A549 (cell line): Measurements from ENCODE around the gene RACGAP1. TPM values are rescaled to one million over a fixed set of nuclear protein-coding genes. Genes with fewer than 3 reads are reported as not detected.
A peak's percentile ranks its signal among the peaks of the same experiment; 100 is the strongest.

Experiments
- ATAC-seq, 2 experiments: fragments of 200-7000 bp in 1 of 2; fragments of >200 bp in 1 of 2; cut with Nextera tagmentation in 1 of 2; cut with Tn5 transposase in 1 of 2; 3 replicates each; pipeline versions ENCODE4 v1.8.0 to v1.9.1; 2018 to 2020; ENCODE audit warnings: mild to moderate bottlenecking in 1 of 2, moderate library complexity in 1 of 2
- CTCF ChIA-PET: fragments of 300-600 bp; sonication (Branson Sonifier 250); formaldehyde crosslinking; extraction: SDS; loops from one replicate; lab custom pipeline; 2021; ENCODE audit warnings: antibody characterized with exemption, inconsistent platforms; lab: Yijun Ruan, JAX
- POLR2A ChIA-PET: fragments of 350-600 bp; formaldehyde crosslinking; extraction: SDS; loops from one replicate; lab custom pipeline; 2021; ENCODE audit warnings: antibody characterized with exemption, inconsistent platforms; lab: Yijun Ruan, JAX
- DNase-seq, 2 experiments: peaks; one replicate each; pipeline versions ENCODE4 v3.0.0 to v3.0.0-alpha.2; 2011 to 2016; ENCODE audit warnings: low read depth in 1 of 2, low spot score in 1 of 2
- FAIRE-seq: peaks from 2 replicates; lab custom pipeline; 2011; peaks lifted over from hg19 to GRCh38; lab: Jason Lieb, UNC
- H3K27ac ChIP-seq, 2 experiments: fragments of >200 bp; sonication (Bioruptor Twin); formaldehyde crosslinking; 3 replicates each; pipeline ENCODE4 v1.5.1; 2016 to 2017
- H3K4me1 ChIP-seq: fragments of >200 bp; sonication (Bioruptor Twin); formaldehyde crosslinking; 3 replicates; pipeline ENCODE4 v1.6.1; 2016
- H3K4me2 ChIP-seq: fragments of >200 bp; sonication (Bioruptor Twin); formaldehyde crosslinking; 3 replicates; pipeline ENCODE4 v1.6.1; 2016
- H3K4me3 ChIP-seq: fragments of >200 bp; sonication (Bioruptor Twin); formaldehyde crosslinking; 3 replicates; pipeline ENCODE4 v1.5.1; 2016
- H3K9me3 ChIP-seq: fragments of >200 bp; sonication (Bioruptor Twin); formaldehyde crosslinking; 3 replicates; pipeline ENCODE4 v1.6.1; 2016
- CBX8 ChIP-seq: fragments of 200-600 bp; sonication (generic); IDR thresholded peaks from 2 replicates; pipeline ENCODE4 v1.6.1; 2016
- CEBPB ChIP-seq, 2 experiments: fragments of >200 bp in 1 of 2; sonication (Bioruptor Twin) in 1 of 2; formaldehyde crosslinking in 1 of 2; IDR thresholded peaks; 2 replicates each; pipeline ENCODE4 v1.6.1; 2012 to 2016
- CHD4 ChIP-seq: fragments of 200-600 bp; sonication (generic); IDR thresholded peaks from 2 replicates; pipeline ENCODE4 v1.6.1; 2016; ENCODE audit warnings: antibody characterized with exemption, mild to moderate bottlenecking, borderline replicate concordance
- EHF ChIP-seq: fragments of 250-450 bp; sonication (Bioruptor Pico); IDR thresholded peaks from 2 replicates; pipeline ENCODE4 v1.5.0; 2020; ENCODE audit warnings: mild to moderate bottlenecking
- FOSL2 ChIP-seq, 2 experiments: fragments of 450-650 bp in 1 of 2; fragments of >200 bp in 1 of 2; sonication (Bioruptor Twin) in 1 of 2; formaldehyde crosslinking; IDR thresholded peaks; 2 replicates each; pipeline versions ENCODE4 v1.5.0 to v1.6.1; 2016 to 2020; ENCODE audit warnings: mild to moderate bottlenecking in 1 of 2, moderate library complexity in 1 of 2
- KDM1A ChIP-seq: fragments of 200-600 bp; sonication (generic); IDR thresholded peaks from 2 replicates; pipeline ENCODE4 v1.6.1; 2016; ENCODE audit warnings: low read depth, mild to moderate bottlenecking
- KDM5A ChIP-seq: fragments of 200-600 bp; sonication (generic); IDR thresholded peaks from 2 replicates; pipeline ENCODE4 v1.6.1; 2016; ENCODE audit warnings: antibody characterized with exemption, mild to moderate bottlenecking
- MAFK ChIP-seq: fragments of 450-650 bp; IDR thresholded peaks from 2 replicates; pipeline ENCODE4 v1.6.1; 2014; ENCODE audit not compliant: partially characterized antibody
- NR3C1 ChIP-seq: fragments of >200 bp; sonication (Bioruptor Twin); formaldehyde crosslinking; IDR thresholded peaks from 3 replicates; pipeline ENCODE4 v1.6.1; 2017
- RFX5 ChIP-seq: fragments of 450-650 bp; IDR thresholded peaks from 2 replicates; pipeline ENCODE4 v1.7.1; 2014; ENCODE audit warnings: antibody characterized with exemption, mild to moderate bottlenecking, moderate library complexity
- SREBF2 ChIP-seq: fragments of 450-650 bp; IDR thresholded peaks from 2 replicates; pipeline ENCODE4 v1.6.1; 2014; ENCODE audit warnings: mild to moderate bottlenecking, moderate library complexity
- TP53 ChIP-seq: fragments of 250-450 bp; sonication (Bioruptor Pico); IDR thresholded peaks from 2 replicates; pipeline ENCODE4 v1.5.0; 2021; ENCODE audit warnings: mild to moderate bottlenecking, moderate library complexity
- WGBS: methylation state at CpG from one replicate; pipeline ENCODE4 v1.1.6; 2017; ENCODE audit errors: missing lambda C conversion rate; 5-methylcytosine and 5-hydroxymethylcytosine counted together
- polyA plus RNA-seq, 4 experiments: library from polyadenylated mRNA; depleted of rRNA in 3 of 4; stranded (reverse); fragments of >200 nt; fragmentation: RNase III in 1 of 4; extraction: RNeasy Plus Mini Kit Qiagen cat#74134 plus additional on column Dnase treatment in 1 of 4; gene quantifications; 2 replicates in 3 of 4; 3 replicates in 1 of 4; pipeline ENCODE4 v1.2.3, GENCODE V29; 2011 to 2017
- TF ChIP-seq, protein P1 (sequence below): fragments of >200 bp; sonication (Bioruptor Twin); formaldehyde crosslinking; IDR thresholded peaks from 3 replicates; pipeline ENCODE4 v1.6.1; 2016
- TF ChIP-seq, protein P2 (sequence below): IDR thresholded peaks from 2 replicates; pipeline ENCODE4 v1.6.1; 2012
- TF ChIP-seq, protein P3 (sequence below): fragments of 150-350 bp; IDR thresholded peaks from 2 replicates; pipeline ENCODE4 v1.6.1; 2014; ENCODE audit warnings: low read depth, mild to moderate bottlenecking, low read length
- TF ChIP-seq, protein P4 (sequence below): fragments of 250-450 bp; sonication (Bioruptor Pico); IDR thresholded peaks from 2 replicates; pipeline ENCODE4 v1.5.0; 2020; ENCODE audit warnings: low read depth, mild to moderate bottlenecking, moderate library complexity

Gene RACGAP1
- polyA plus RNA-seq, 2 of the 4 experiments (the other 2 are of a cell fraction): 103 to 107 TPM

DNA sequence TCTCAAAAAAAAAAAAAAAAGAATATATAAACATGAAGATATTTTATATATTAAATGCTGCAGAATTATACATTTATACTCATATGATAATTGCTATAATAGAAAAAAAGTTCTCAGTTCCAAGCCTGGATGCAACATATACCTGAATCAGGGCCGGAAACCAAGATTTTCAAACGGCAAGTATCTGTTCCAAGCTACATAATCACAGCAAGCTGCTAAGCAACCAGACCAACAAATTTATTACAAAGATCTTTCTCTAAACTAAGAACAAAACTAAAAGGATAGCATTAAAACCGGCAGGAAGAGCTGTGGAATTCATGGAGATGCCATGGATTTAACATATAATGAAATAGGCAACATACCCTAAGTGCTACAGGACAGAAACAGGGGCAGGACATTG is 7.1 kb downstream of the RACGAP1 start:
- TF ChIP-seq, protein P1, sequence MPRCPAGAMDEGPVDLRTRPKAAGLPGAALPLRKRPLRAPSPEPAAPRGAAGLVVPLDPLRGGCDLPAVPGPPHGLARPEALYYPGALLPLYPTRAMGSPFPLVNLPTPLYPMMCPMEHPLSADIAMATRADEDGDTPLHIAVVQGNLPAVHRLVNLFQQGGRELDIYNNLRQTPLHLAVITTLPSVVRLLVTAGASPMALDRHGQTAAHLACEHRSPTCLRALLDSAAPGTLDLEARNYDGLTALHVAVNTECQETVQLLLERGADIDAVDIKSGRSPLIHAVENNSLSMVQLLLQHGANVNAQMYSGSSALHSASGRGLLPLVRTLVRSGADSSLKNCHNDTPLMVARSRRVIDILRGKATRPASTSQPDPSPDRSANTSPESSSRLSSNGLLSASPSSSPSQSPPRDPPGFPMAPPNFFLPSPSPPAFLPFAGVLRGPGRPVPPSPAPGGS: no peak
- no peak for TF ChIP-seq RFX5
- TF ChIP-seq, protein P2, sequence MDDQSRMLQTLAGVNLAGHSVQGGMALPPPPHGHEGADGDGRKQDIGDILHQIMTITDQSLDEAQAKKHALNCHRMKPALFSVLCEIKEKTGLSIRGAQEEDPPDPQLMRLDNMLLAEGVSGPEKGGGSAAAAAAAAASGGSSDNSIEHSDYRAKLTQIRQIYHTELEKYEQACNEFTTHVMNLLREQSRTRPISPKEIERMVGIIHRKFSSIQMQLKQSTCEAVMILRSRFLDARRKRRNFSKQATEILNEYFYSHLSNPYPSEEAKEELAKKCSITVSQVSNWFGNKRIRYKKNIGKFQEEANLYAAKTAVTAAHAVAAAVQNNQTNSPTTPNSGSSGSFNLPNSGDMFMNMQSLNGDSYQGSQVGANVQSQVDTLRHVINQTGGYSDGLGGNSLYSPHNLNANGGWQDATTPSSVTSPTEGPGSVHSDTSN: no peak
- TF ChIP-seq EHF (CRISPR knock-in tag): no peak
- TF ChIP-seq SREBF2: no peak
- no peak for TF ChIP-seq CBX8
- TF ChIP-seq KDM5A: no peak
- no peak for TF ChIP-seq FOSL2 (IDR thresholded peaks at IDR 0.05)
- no peak for TF ChIP-seq FOSL2 (CRISPR knock-in tag; IDR thresholded peaks at IDR 0.05)
- TF ChIP-seq TP53 (CRISPR knock-in tag): no peak
- TF ChIP-seq, protein P3, sequence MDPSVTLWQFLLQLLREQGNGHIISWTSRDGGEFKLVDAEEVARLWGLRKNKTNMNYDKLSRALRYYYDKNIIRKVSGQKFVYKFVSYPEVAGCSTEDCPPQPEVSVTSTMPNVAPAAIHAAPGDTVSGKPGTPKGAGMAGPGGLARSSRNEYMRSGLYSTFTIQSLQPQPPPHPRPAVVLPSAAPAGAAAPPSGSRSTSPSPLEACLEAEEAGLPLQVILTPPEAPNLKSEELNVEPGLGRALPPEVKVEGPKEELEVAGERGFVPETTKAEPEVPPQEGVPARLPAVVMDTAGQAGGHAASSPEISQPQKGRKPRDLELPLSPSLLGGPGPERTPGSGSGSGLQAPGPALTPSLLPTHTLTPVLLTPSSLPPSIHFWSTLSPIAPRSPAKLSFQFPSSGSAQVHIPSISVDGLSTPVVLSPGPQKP: no peak
- no peak for TF ChIP-seq CHD4
- TF ChIP-seq, protein P4, sequence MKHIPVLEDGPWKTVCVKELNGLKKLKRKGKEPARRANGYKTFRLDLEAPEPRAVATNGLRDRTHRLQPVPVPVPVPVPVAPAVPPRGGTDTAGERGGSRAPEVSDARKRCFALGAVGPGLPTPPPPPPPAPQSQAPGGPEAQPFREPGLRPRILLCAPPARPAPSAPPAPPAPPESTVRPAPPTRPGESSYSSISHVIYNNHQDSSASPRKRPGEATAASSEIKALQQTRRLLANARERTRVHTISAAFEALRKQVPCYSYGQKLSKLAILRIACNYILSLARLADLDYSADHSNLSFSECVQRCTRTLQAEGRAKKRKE (CRISPR knock-in tag): no peak
- no peak for TF ChIP-seq NR3C1
- ATAC-seq (no peak), FAIRE-seq (no peak), DNase-seq (no peak)
- peaks cover 11% of the 10 kb centered on the region; the same call in 2 of the 3 replicates for H3K4me1 ChIP-seq
- H3K4me2 ChIP-seq: no peak overlapping the region
- H3K9me3 ChIP-seq: no peaks in the 10 kb centered on the region
- WGBS: 75% methylated on average over 3 of the region's 3 CpGs
- no peak overlapping the region for H3K27ac ChIP-seq
- POLR2A ChIA-PET: no interaction called here
- H3K4me3 ChIP-seq: no peak overlapping the region
- CTCF ChIA-PET: interaction anchor here (0.9 to 4.8 kb wide), 3 partner anchors 12 to 51 kb away, joined by 3 to 31 read pairs (median 6); no protein-coding TSS in a partner anchor

DNA sequence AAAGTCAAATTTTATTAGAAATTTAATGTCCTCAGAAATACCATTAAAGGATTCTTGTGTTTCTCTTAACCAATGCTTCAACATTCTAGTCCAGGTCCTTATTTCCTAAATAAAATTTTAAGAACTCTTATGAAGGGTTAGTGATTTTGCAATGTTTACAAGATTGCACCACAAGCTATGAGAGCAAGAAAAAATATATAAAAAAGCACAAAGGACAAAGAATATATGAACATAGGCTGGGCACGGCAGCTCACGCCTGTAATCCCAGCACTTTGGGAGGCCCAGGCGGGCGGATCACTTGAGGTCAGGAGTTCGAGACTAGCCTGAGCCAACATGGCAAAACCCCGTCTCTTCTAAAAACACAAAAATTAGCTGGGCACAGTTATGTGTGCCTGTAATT is 7.7 kb downstream of the RACGAP1 start:
- CTCF ChIA-PET: interaction anchor here (1.1 to 4.8 kb wide), 3 partner anchors 18 to 53 kb away, joined by 3 to 31 read pairs (median 6); no protein-coding TSS in a partner anchor
- FAIRE-seq: no peak

DNA sequence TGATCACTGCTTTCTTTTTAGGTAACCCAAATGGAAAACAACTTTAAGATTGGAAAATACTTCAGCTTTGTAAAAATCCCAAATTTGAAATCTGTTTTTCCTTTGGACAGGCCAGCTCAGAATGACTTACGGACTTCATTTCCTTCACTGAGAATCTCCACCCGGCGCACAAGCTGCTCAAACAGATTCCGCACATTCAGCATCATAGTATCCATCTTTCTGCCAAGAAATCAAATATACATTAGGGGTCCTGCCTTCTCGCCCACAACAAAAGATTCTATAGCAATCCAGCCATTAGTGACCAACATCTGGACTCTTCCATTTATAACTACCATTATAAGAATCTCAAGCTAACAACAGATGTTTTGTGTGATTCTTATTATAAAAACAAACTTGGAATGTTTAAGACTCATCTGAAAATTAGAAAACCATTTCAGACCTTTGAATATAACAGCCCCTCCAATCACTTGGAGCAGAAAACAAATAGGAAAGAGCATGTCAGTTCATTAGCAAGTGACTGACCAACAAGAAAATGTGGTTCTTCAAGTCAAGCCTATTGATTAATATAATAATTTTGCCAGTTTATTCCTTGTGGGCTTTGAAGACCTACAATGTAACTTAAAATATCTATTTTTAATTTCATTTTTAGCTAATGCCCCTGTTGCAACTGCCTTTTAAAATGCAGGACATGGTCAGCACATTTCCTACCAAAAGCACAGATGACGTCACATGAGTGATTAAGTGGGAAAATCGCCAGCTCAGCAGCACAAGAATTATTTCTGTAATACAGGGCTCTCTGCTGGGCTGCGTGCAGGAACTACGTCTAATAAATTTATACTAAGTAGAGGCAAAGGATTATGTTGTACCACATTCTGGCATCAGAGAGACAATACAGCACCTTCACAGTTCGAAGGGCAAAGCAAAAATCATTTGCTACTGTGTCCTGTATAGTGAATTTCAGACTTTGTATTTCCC is 8.5 kb downstream of the RACGAP1 start:
- FAIRE-seq (no peak), ATAC-seq (no peak), DNase-seq (no peak)
- Histone ChIP-seq H3K27ac (no peak overlapping the region), H3K4me2 (no peak overlapping the region), H3K9me3 (no peaks in the 10 kb centered on the region), H3K4me3 (no peak overlapping the region), H3K4me1 (peaks cover 7% of the 10 kb centered on the region; the same call in 2 of the 3 replicates)
- 87% methylated on average over 10 of the region's 10 CpGs for WGBS
- POLR2A ChIA-PET: interaction anchor here (0.5 kb wide), 1 partner anchor 8 kb away, joined by 3 read pairs; the partner anchor contains the start of gene RACGAP1
- CTCF ChIA-PET: interaction anchor here (0.7 to 4.8 kb wide), 4 partner anchors 23 to 54 kb away, joined by 3 to 31 read pairs (median 5); no protein-coding TSS in a partner anchor
- peak; percentile 83 for TF ChIP-seq MAFK
- TF ChIP-seq TP53 (CRISPR knock-in tag): no peak

More for the DNA sequence above, 7.7 kb downstream of the RACGAP1 start:
- WGBS: 83% methylated on average over 6 of the region's 6 CpGs
- Histone ChIP-seq H3K27ac (0 out of 6 replicates have a peak overlapping the region, but pooled peaks of 1 of the 2 experiments have one; percentile 29), H3K4me1 (peaks cover 7% of the 10 kb centered on the region; the same call in 2 of the 3 replicates)
- ATAC-seq: no peak
- TF ChIP-seq CEBPB (IDR thresholded peaks at IDR 0.05) (peak; percentile 34 to 44; a peak in 1 of 4 replicates), KDM1A (no peak)
- TF ChIP-seq, all 56 proteins: peak for 1
- DNase-seq: no peak
- H3K4me2 ChIP-seq: no peak overlapping the region
- no peaks in the 10 kb centered on the region for H3K9me3 ChIP-seq
- POLR2A ChIA-PET: no interaction called here
- no peak overlapping the region for H3K4me3 ChIP-seq
